NOMO-1 treated with dmso at 0.1 percent for 144 hours (cell line): ENCODE data around the gene L3HYPDH.
"Not testable (repeated sequence)": the region's sequence is repeated elsewhere in the genome, so short reads cannot be mapped to it uniquely, and the experiment has no call there.

Experiments
- DNase-seq: peaks from one replicate; lab custom pipeline; 2025; ENCODE audit not compliant: unreplicated experiment; lab: John Stamatoyannopoulos, UW

Gene L3HYPDH

GRCh38 chr14:59480166-59480565, 4.0 kb downstream of the L3HYPDH start:
- no peak for DNase-seq

DNA sequence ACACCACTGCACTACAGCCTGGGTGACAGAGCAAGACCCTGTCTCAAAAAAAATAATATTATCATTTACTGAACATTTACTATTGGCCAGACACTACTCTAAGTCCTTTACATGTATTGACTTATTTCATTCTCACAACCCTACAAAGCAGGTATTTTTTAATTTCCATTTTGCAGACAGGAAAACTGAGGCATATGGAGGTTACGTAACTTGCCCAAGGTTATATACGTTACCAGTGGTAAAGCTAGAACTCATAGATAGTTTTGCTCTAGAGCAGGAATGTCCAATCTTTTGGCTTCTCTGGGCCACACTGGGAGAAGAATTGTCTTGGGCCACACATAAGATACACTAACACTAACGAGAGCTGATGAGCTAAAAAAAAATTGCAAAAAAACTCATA, 5.7 kb downstream of the L3HYPDH start:
- DNase-seq = no peak

DNA sequence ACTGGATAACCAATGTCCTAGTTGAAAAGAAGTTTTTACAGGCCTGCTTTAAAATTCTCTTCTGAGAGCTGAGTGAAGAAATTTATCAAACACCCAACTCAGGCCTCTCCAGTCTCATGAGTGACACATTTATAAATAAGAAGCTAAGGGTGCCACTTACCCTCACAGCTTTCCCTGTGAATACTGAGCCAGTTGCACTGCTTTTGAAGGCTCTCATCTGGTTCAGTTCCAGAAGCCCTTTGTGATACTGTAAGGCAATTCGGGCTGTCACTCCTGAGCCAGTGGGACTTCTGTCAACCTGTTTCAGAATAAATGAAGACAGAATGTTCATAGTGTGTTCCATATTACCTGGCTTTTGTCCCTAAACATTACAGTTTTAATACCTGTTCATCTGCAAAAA, 8.5 kb downstream of the L3HYPDH start:
- no peak for DNase-seq

DNA sequence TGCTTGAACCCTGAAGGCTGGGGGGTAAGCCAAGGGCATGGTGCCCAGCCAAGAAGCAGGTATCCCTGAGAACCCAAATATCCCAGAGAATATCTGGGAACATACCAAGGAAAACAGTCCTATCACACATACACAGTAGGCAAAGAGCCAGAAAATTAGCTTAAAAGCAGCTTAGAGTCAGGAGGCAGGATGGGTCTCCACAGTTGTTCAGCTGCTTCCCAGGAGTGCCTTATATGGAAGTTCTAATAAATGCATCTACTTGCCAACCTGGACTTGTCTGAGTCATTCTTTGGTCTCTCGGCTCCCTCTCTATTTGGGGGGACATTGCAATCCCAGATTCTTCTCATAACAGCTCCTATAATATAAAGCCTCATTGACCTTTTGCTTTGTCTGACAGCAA, 10.0 kb downstream of the L3HYPDH start:
- no peak for DNase-seq

GRCh38 chr14:59465316-59466135, 18.7 kb downstream of the L3HYPDH start, which contains the start of gene GPR135:
Gene GPR135, minus strand, starts transcription at chr14:59465380. Its CDS starts 154 bp downstream, at chr14:59465226.
- DNase-seq = no peak

DNA sequence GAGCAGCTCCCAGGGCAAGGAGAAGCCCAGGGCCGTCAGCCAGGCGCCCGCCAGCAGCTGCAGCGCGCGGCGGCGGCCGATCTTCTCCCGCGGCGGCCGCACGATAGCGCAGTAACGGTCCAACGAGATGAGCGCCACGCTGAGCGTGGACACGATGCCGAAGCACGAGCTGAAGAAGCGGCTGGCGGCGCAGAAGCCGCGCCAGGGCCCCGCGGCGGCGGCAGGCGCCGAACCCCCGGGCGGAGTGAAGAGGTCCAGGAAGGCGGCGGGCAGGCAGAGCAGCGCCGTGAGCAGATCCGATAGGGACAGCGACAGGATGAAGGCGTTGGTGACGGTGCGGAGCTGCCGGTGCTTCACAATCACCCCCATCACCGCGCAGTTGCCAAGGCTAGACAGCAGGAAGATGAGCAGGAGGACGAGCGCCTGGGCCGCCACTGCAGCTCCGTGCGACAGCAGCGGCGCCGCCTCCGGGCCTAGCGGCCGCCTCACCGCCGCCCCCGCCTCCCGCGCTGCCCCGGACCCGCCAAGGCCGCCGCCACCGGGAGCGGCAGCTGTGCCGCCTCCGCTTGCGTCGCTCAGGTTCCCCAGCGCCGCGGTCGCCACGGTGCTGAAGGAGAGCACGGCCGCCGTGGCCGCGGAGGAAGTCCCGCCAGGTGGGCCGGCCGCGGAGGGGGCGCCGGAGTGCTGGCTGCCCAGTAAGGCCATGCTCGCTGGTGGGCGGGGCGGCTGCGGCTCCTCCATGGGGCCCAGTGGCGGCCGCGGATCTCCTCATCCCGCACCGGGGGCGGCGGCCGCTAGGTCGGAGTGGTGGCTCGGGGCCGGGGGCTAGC, 19.5 kb downstream of the L3HYPDH start:
- no peak for DNase-seq

DNA sequence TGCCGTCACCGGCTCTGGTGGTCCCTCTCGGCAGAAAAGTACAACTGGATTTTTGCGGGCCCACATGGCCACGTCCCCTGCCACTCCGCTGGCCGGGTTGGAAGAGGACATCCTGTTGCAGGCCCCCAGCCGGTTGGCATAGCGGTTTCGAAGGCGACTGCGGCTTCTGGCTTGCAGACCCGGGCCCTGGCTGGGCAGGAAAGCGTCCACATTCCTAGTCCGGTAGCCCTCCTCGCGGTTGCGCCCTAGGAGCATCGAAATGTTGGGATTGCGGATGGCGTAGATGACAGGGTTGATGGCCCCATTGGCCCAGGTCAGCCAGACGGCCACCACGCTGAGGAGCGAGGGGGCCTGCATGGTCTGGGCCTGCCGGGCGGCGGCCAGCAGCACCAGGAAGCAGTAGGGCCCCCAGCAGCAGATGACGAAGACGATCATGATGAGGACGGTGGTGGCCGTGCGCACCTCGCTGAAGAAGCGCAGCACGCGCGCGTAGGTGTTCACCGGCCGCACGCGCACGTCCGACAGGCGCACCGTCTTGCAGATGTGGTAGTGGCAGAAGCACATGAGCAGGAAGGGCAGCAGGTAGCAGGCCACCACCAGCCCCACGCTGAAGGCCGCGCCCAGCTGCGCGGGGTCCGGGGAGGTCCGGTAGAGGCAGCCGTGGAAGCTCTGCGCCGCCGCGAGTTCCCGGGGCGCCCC, 20.3 kb downstream of the L3HYPDH start:
- no peak for DNase-seq

GRCh38 chr14:59461891-59462290, 22.3 kb downstream of the L3HYPDH start:
- no peak for DNase-seq

- no peak for DNase-seq
Observed at GRCh38 chr14:59460378-59460777, 23.8 kb downstream of the L3HYPDH start.

- DNase-seq = no peak
Observed at GRCh38 chr14:59458486-59458885, 25.7 kb downstream of the L3HYPDH start.

DNA sequence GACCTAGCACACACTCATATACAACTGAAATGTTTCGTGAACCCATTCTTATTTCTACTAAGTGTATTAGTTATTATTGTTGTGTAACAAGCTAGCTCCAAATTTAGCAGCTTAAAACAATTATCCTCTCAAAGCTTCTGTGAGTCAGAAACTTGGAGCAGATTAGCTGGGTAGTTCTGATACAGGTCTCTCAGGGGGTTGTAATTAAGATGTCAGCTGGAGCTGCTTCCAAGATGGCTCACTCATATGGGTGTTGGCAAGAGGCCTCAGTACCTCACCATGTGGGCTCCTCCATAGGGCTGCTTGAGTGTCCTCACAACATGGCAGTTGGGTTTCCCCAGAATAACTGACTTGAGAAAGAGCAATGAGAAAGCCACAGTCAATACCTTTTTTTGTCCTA, 28.8 kb downstream of the L3HYPDH start:
- no peak for DNase-seq

GRCh38 chr14:59454139-59454538, 30.1 kb downstream of the L3HYPDH start:
- no peak for DNase-seq

DNA sequence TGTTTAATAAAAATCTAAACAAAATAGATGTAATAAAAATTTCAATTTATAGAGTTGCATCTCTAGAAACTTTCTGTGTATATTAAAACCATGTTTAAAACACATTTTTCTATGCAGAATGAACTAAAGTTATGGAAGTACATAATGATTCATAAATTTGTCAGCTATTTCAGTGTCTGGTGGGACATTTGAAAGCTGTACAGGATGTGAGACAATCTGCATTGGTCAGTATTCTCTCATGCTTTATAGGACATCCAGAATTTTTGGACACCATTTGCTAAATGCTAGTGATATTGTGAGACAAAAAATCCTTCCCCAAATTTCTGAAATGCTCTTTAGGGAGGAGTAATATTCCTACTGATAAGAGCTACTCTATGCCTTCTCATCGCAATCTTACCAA, 32.4 kb downstream of the L3HYPDH start:
- DNase-seq = no peak

DNA sequence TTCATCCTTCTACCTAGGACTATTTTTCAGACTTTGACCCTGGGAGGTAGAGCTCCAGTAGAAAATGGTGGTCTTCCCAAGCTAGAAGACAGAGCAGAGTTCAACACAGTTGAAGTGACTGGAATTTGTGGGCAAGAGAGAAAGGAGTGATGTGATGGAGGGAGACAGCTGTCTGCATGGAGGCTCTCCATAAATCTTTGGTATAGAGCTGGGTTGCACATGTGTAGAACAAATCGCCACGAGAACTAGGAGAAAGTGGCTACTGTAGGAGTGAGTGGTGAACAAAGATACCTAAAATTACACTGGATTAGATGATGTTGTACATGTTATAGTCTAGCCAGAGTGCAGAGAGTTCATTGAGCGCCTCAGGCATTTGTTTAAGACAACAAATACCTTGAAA, 33.5 kb downstream of the L3HYPDH start:
- no peak for DNase-seq

- not testable (repeated sequence) for DNase-seq
Observed at GRCh38 chr14:59448673-59449072, 35.5 kb downstream of the L3HYPDH start.

- DNase-seq = no peak
Observed at GRCh38 chr14:59439256-59439965, 44.8 kb downstream of the L3HYPDH start.

DNA sequence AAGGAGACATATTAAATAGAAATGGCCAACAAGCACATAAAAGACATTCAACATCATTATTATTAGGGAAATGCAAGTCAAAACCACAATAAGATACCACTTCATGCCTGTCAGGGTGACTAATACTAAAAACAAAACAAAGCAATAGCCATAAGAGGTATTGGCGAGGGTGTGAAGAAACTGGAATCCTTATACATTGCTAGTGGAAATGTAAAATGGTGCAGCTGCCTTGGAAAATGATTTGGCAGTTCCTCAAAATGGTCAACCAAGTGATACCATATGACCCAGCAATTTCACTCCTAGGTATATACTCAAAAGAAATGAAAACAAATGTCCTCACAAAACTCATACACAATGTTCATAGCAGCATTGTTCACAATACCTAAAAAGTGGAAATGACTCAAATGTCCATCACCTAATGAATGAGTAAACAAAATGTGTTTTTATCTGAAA, 46.0 kb downstream of the L3HYPDH start:
- DNase-seq = no peak

DNA sequence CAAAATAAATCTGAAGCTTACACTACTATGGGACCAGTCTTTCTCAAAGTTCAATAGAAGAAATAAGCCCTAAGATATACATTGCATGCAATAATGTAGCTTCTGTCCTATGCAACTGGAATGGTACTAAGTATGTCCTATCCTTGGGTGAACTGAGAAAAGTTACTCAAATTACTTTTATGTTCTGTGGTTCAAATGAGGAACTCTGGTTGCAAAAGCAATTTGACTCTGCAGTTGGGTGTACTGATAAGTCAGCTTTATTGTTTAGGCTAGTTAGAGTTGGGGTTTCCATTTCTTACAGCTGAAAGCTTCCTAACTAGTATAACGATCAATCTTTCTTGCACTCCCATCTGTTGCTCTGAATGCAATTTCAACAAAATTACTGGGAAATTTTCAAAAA, 48.2 kb downstream of the L3HYPDH start:
- DNase-seq = no peak

DNA sequence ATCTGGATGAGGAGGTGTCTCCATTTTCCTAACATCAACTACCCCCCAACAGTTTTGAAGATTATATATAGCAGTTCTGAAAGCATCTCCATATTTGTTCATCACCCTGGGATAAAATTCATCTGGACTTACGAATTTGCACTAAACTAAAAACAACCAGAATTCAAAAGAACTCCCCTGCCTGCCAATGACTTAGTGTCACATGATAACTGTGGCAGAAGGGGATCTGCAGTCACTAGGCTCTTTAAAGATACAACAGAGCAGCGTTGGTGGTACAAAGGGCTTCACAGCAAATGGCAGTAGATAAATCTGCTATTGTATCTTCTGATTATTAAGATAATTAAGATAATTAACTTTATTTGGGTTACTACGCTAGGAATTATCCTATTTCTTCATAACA, 49.1 kb downstream of the L3HYPDH start:
- DNase-seq = no peak

- no peak for DNase-seq
Observed at GRCh38 chr14:59429790-59430189, 54.4 kb downstream of the L3HYPDH start.

DNA sequence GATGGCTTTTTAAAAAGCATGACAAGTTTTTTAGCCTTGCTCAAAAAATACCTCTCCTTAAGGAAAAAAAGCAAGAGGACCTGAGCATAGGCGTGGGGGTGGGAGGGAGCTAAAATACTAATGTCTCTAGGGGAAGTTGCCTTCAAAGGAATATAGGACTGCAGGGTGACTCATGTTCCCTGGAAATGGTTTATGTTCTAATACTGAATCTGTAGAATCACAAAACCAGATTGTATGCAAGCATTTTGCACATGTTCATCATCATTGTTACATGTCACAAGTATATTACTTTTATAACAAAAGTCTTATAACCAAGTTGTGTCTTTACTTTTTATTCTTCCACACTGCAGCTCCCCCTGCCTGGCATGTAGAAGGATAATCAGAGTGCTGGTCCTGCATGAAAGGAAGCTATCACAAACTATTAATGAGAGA, 55.6 kb downstream of the L3HYPDH start:
- DNase-seq = no peak
